Measurements from ENCODE around the gene GCGR. TPM values are rescaled to one million over a fixed set of nuclear protein-coding genes. Genes with fewer than 3 reads are reported as not detected.

The GCGR gene
- total RNA-seq, 4 donors from 2014 or later = 1.8 to 14.7 (median 8.1) TPM

DNA sequence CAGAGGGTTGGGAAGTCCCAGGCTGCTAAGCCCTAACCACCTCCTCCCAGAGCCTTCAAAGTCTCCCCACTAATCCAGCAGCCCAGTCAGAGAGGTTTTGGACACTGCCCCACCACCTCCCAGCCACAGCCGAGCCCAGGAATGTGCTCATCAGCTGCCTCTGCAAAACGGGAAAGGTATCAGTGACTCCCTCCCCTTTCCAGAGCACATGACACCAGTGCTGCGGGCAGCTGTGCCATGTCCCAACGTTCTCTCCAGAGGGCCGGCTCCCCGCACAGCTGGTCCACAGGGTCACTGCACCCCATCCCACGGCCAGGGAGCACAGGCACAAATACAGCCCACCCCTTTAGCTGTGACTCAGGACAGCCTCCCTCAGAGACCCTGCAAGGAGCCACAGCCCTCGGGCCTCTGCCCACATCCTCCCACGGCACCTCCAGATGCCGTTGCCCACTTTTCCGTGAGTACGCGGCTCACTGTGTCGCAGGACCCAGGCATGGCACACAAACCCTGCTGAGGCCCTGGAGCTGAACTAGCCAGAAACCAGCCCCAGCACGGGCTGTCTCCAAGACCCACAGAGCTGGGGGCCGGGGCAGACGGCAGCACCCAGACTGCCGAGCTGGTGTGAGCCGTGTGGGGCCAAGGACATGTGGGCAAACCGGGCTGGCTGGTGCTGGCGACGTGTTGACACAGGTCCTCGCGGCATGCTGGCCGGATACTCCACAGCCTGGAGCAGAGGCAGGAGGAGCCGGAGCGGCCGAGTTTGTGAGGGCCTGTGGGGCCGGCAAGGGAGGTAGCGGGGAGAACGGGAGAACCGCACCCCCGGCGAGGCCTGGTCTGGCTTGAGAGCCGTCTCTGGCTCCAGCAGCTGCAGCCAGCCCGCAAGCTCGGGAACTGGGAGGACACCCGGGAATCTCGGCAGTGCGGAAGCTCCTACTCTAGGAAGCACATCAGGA, 37.2 kb downstream of the GCGR start:
- no peaks in the 10 kb centered on the region for H3K9me3 ChIP-seq
- 72 to 73% methylated on average over 26 to 28 of the region's 40 CpGs for WGBS, 2 donors
- H3K27me3 ChIP-seq = no peaks in the 10 kb centered on the region
- H3K4me1 ChIP-seq = peaks cover 0 to 10% (median 0%) of the 10 kb centered on the region in 4 donors
- peak overlapping the region in 1 of 4 donors; percentile 36 for H3K27ac ChIP-seq
- DNase-seq (ENCODE audit: low spot score in 2 of 2) = no peak
- H3K4me3 ChIP-seq = no peak overlapping the region
- H3K36me3 ChIP-seq = peaks cover 5 to 53% (median 28%) of the 10 kb centered on the region in 3 donors
- TF ChIP-seq POLR2A (IDR thresholded peaks at IDR 0.05) = no peak
- TF ChIP-seq, protein P1, sequence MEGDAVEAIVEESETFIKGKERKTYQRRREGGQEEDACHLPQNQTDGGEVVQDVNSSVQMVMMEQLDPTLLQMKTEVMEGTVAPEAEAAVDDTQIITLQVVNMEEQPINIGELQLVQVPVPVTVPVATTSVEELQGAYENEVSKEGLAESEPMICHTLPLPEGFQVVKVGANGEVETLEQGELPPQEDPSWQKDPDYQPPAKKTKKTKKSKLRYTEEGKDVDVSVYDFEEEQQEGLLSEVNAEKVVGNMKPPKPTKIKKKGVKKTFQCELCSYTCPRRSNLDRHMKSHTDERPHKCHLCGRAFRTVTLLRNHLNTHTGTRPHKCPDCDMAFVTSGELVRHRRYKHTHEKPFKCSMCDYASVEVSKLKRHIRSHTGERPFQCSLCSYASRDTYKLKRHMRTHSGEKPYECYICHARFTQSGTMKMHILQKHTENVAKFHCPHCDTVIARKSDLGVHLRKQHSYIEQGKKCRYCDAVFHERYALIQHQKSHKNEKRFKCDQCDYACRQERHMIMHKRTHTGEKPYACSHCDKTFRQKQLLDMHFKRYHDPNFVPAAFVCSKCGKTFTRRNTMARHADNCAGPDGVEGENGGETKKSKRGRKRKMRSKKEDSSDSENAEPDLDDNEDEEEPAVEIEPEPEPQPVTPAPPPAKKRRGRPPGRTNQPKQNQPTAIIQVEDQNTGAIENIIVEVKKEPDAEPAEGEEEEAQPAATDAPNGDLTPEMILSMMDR (IDR thresholded peaks at IDR 0.05) = no peak
- TF ChIP-seq EP300 (IDR thresholded peaks at IDR 0.05) = no peak

DNA sequence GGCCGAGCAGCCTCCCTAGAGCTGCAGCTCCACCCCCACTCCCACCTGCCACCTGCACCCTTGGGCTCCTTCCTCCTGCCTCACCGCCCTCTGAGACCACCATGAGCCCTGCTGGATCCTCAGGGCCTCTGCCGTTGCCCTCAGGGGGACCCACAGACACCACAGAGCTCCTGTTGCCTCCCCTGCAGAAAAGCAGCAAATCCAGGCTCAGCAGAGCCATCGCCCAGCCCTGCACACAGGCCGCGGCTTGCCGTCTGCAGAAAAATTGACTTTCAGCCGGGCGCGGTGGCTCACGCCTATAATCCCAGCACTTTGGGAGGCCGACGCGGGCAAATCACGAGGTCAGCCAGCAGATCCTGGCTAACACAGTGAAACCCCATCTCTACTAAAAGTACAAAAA, 37.9 kb downstream of the GCGR start:
- peaks cover 0 to 10% (median 0%) of the 10 kb centered on the region in 4 donors for H3K4me1 ChIP-seq
- peaks cover 7 to 61% (median 34%) of the 10 kb centered on the region in 3 donors for H3K36me3 ChIP-seq
- DNase-seq (ENCODE audit: low spot score in 2 of 2) = no peak
- H3K4me3 ChIP-seq = no peak overlapping the region
- WGBS, 2 donors = 88 to 91% methylated on average over 13 to 15 of the region's 15 CpGs
- TF ChIP-seq EP300 (IDR thresholded peaks at IDR 0.05) (no peak), POLR2A (IDR thresholded peaks at IDR 0.05) (no peak)
- TF ChIP-seq, protein P1 (IDR thresholded peaks at IDR 0.05) = no peak
- H3K27ac ChIP-seq = no peak overlapping the region
- no peaks in the 10 kb centered on the region for H3K27me3 ChIP-seq
- H3K9me3 ChIP-seq = no peaks in the 10 kb centered on the region

DNA sequence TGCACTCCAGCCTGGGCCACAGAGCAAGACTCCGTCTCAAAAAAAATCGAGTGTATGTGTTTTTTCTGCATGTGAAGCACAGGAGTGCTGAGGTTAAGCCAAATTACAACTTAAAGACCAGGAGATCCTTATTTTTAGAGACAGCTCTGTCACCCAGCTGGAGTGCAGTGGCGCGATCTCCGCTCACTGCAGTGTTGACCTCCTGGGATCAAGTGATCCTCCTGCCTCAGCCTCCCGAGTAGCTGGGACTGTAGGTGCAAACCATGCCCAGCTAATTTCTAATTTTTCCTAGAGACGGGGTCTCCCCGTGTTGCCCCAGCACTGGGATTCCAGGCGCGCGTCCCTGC, 38.4 kb downstream of the GCGR start:
- Histone ChIP-seq H3K9me3 (no peaks in the 10 kb centered on the region), H3K4me3 (no peak overlapping the region), H3K27ac (peak overlapping the region in 2 of 4 donors; percentile 16 to 53), H3K27me3 (no peaks in the 10 kb centered on the region), H3K4me1 (peaks cover 0 to 10% (median 0%) of the 10 kb centered on the region in 4 donors), H3K36me3 (peaks cover 8 to 66% (median 34%) of the 10 kb centered on the region in 3 donors)
- 90 to 91% methylated on average over 11 of the region's 11 CpGs for WGBS, 2 donors
- TF ChIP-seq EP300 (IDR thresholded peaks at IDR 0.05) (no peak), POLR2A (IDR thresholded peaks at IDR 0.05) (no peak)
- TF ChIP-seq, protein P1 (IDR thresholded peaks at IDR 0.05) = no peak
- no peak for DNase-seq (ENCODE audit: low spot score in 2 of 2)

DNA sequence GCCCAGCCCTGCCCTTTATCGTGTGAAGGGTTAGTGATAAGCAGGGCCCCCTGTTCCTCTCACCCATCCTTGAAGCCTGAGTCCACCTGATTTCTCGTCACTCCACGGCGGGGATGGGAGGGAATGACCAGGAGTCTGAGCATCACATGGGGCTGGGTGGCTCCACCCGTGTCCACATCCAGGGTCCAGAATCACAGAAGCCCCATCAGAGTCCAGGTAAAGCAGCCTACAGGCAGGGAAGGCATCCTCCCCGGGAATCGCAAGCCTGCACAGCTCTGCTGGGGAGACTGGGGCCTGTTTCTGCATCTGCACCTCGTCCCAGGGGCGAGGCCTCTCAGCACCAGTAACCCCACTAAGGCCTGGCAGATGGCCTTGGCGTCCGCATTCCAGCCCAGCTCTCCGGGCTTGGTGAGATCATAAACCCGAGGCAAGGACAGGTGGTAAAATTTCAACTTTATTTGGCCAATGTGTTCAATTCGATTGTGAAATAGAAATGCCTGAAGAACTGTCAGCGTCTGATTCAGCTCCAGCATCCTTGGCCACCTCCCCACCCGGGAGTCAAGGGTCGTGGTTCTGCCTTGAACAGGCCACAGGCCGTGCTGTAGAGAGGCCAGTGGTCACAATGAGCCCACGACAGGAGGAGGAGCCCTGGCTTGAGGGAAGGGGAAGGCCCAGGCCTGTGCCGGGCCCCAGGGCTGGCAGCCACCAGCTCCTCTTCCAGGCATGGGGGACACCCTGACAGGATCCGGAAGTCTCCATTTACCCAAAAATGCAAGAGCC, 39.0 kb downstream of the GCGR start:
- Histone ChIP-seq H3K27ac (peak overlapping the region in 2 of 4 donors; percentile 53 to 64), H3K9me3 (no peaks in the 10 kb centered on the region), H3K36me3 (peaks cover 8 to 70% (median 35%) of the 10 kb centered on the region in 3 donors), H3K4me3 (no peak overlapping the region), H3K27me3 (no peaks in the 10 kb centered on the region), H3K4me1 (peaks cover 0 to 10% (median 0%) of the 10 kb centered on the region in 4 donors)
- DNase-seq (ENCODE audit: low spot score in 2 of 2) = peak in 1 of 2 donors; percentile 69
- 64 to 68% methylated on average over 14 to 21 of the region's 21 CpGs for whole genome bisulfite sequencing, 2 donors
- TF ChIP-seq, protein P1 (IDR thresholded peaks at IDR 0.05) = no peak
- TF ChIP-seq EP300 (IDR thresholded peaks at IDR 0.05) (peak in 1 of 2 donors; percentile 50), POLR2A (IDR thresholded peaks at IDR 0.05) (no peak)

All from tibial nerve (tissue), 4 donors.